AG04450 (cell line): ENCODE data around the gene SH3BP5. TPM values are rescaled to one million over a fixed set of nuclear protein-coding genes. Genes with fewer than 3 reads are reported as not detected.
"Not testable (repeated sequence)": the region's sequence is repeated elsewhere in the genome, so short reads cannot be mapped to it uniquely, and the experiment has no call there.

Source experiments
- CTCF ChIA-PET: fragments of 300-600, 350-600 bp; formaldehyde crosslinking; extraction: SDS; loops from one replicate; lab custom pipeline; 2022; ENCODE audit warnings: antibody characterized with exemption, inconsistent platforms; lab: Charles Lee
- POLR2A ChIA-PET: fragments of 350-600 bp; formaldehyde crosslinking; extraction: SDS; loops from one replicate; lab custom pipeline; 2021; ENCODE audit warnings: antibody characterized with exemption, inconsistent platforms; lab: Yijun Ruan, JAX
- DNase-seq: peaks from one replicate; pipeline ENCODE4 v3.0.0-alpha.2; 2011; ENCODE audit warnings: low read depth, low spot score
- H3K27ac ChIP-seq: one replicate; pipeline ENCODE4 v1.5.1; 2012; ENCODE audit warnings: low read depth, low read length, control low read depth
- H3K27me3 ChIP-seq: one replicate; pipeline ENCODE4 v1.6.0; 2012; ENCODE audit warnings: low read length; ENCODE audit not compliant: control insufficient read depth, insufficient read depth
- H3K4me3 ChIP-seq: 2 replicates; pipeline ENCODE4 v1.5.1; 2011; ENCODE audit warnings: mild to moderate bottlenecking, low read depth, low read length, control low read depth
- H3K9me3 ChIP-seq: 2 replicates; pipeline ENCODE4 v1.5.1; 2012; ENCODE audit warnings: low read length; ENCODE audit not compliant: control insufficient read depth, insufficient read depth
- CTCF ChIP-seq: IDR thresholded peaks from 2 replicates; pipeline ENCODE4 v1.5.1; 2011; ENCODE audit warnings: low read depth, low read length, control low read depth, inconsistent platforms
- polyA plus RNA-seq: library from polyadenylated mRNA; depleted of rRNA; stranded (reverse); fragments of >200 nt; gene quantifications from 2 replicates; pipeline ENCODE4 v1.2.3, GENCODE V29; 2011

The SH3BP5 gene
- polyA plus RNA-seq, 1 experiment = 16.6 TPM

DNA sequence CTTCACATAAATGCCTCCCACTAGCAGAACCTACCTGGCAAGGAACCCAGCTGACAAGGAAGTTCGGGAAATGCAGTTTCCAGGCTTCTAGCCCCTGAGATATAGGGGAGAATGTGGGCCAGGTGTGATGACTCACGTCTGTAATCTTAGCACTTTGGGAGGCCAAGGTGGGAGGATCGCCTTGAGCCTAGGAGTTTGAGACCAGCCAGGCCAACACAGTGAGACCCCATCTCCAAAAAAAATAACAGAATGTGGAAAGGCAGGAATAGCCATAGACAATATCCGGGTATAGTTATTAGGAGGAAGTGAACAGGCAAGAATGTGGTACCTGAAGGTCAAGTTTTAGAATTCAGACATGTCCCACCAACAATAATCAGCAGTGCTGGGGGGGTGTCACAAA lies 40.5 kb upstream of the SH3BP5 start:
- CTCF ChIA-PET = interaction anchor here (1.2 to 1.8 kb wide), 2 partner anchors 32 to 105 kb away, joined by 3 to 9 read pairs; no protein-coding TSS in a partner anchor

DNA sequence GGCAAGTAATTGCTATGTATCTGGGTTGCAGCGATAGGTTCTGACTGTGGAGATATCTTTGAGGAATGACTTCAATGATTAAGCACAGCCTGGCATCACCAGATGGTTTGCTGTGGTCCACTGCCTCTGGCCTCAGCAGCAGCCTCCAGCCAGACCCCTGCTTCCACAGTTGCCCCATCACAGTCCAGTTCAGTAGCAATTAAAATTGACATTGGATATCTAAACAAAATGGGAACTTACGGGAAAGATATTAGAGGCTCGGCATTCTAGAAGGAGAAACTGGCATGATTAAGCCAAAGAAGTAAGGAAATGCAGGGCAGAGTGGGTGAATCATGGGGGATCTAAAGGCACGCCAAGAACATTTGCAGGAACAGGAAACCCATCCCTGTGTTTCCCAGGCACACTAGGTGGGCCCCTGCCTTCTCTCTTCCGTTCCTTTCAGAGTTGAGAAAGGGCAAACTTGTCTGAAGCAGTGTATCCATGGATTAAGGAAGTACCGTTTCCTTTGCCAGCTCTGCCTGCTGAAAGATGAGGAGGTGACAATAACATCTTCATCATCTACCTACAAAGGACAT lies 36.3 kb upstream of the SH3BP5 start:
- POLR2A ChIA-PET = no interaction called here
- CTCF ChIA-PET = interaction anchor here (2.8 kb wide), 1 partner anchor 101 kb away, joined by 15 read pairs; no protein-coding TSS in a partner anchor

More for the DNA sequence above, 40.5 kb upstream of the SH3BP5 start:
- H3K4me3 ChIP-seq = no peak overlapping the region
- H3K9me3 ChIP-seq = no peaks in the 10 kb centered on the region
- DNase-seq = no peak
- TF ChIP-seq CTCF = no peak
- peaks cover 3% of the 10 kb centered on the region for H3K27me3 ChIP-seq
- POLR2A ChIA-PET = no interaction called here
- no peak overlapping the region for H3K27ac ChIP-seq

DNA sequence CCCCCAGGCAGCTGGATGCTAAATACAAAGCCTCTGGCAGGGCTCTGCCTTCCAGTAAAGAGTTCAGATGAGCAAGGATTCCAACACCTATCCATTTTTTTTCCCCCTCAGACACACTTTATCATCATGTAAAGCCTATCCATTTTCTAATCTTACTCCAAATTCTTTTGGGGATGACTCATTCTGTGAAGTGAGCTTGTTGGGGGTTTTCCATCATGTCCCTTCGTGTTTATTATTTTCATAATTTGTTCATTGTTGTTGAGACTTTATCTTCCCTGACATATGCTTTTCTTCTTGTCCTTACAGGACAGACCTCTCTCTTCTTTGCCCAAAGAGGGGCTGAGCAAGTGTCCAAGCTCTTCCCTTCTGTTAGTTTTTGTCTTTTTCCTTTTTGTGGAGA lies 34.7 kb upstream of the SH3BP5 start:
- DNase-seq = no peak
- POLR2A ChIA-PET = no interaction called here
- Histone ChIP-seq H3K4me3 (no peak overlapping the region), H3K27me3 (peaks cover 3% of the 10 kb centered on the region), H3K27ac (no peak overlapping the region), H3K9me3 (no peaks in the 10 kb centered on the region)
- TF ChIP-seq CTCF = no peak
- CTCF ChIA-PET = interaction anchor here (0.5 to 2.8 kb wide), 5 partner anchors 11 to 99 kb away, joined by 3 to 15 read pairs (median 3); partner anchors contain the start of gene SH3BP5

More for the DNA sequence above, 36.3 kb upstream of the SH3BP5 start:
- Histone ChIP-seq H3K27ac (no peak overlapping the region), H3K27me3 (peaks cover 3% of the 10 kb centered on the region), H3K9me3 (no peaks in the 10 kb centered on the region), H3K4me3 (no peak overlapping the region)
- DNase-seq = no peak
- TF ChIP-seq CTCF = no peak

DNA sequence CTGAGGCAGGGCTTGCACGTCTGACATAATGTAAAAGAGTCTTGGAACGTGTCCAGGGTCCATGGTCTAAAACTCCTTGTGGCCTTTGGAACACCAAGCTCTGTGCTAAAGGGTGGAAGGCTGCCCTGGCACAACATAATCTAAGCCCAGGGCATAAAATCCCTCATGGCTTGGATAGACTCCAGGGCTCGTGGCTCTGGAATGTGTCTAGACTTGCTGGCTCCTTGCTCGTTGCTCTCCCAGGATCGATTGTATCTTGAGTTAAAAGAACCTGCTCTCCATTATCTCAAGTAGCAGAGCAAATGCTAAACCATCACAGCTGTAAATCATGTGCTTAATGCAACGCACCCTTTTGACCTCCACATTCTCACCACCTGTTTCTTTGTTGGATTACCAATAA lies 31.7 kb upstream of the SH3BP5 start:
- H3K9me3 ChIP-seq, H3K27ac ChIP-seq, H3K4me3 ChIP-seq, DNase-seq, POLR2A ChIA-PET, H3K27me3 ChIP-seq: not testable (repeated sequence)
- CTCF ChIA-PET = interaction anchor here (1.7 kb wide), 1 partner anchor 96 kb away, joined by 4 read pairs; no protein-coding TSS in a partner anchor

- DNase-seq = no peak
- H3K27ac ChIP-seq = no peak overlapping the region
- POLR2A ChIA-PET = interaction anchor here (0.7 kb wide), 1 partner anchor 137 kb away, joined by 3 read pairs; no protein-coding TSS in a partner anchor
- no peak overlapping the region for H3K4me3 ChIP-seq
- no peak for TF ChIP-seq CTCF
- no peaks in the 10 kb centered on the region for H3K9me3 ChIP-seq
- peaks cover under 1% of the 10 kb centered on the region for H3K27me3 ChIP-seq
- CTCF ChIA-PET = interaction anchor here (0.9 to 1.5 kb wide), 3 partner anchors 29 to 94 kb away, joined by 4 to 5 read pairs (median 5); partner anchors contain the start of gene SH3BP5
Measured at GRCh38 chr3:15361494-15362214, 29.3 kb upstream of the SH3BP5 start.
